ENCODE results near the gene CHST15. TPM values are rescaled to one million over a fixed set of nuclear protein-coding genes. Genes with fewer than 3 reads are reported as not detected.

The CHST15 gene
- total and polyA plus RNA-seq, 4 donors, result 5.4 to 45.3 (median 36.7) TPM

DNA sequence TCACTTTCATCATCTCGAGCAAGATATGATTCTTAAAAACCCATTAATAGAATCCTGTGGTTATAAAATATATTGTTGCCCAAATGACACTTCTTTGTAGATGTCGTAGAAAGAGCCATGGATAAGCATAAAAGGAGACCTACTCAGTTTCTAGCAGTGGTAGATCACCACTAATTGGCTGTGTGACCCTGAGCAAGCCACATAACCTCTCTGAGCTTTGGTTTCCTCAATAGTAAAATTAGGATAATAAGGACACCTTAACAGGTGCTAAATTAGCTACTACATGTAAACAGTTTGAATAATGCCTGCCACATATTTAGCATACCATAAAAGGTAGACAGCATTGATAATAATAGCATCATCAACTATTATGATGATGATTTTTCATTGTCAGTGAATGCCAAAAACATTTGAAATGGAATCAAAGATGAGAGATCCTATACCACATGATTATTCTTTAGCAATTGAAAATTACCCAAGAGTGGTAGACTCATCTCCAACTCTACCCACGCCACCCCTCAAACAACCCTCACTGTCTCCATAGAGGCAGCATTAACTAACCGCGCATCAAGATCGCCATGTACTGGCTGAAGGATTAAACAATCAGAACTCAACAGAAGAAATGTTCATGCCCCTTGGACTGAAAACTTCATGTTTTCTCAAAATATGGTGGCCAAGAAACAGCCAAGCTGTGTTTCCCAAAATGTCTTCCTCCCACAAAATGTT is 45.8 kb downstream of the CHST15 start:
- H3K4me1 ChIP-seq (ENCODE audit: control insufficient read depth in 5 of 5, insufficient read depth in 5 of 5, low read length in 5 of 5), result peaks cover 0 to 9% (median 3%) of the 10 kb centered on the region in 5 donors
- peaks cover 0 to 20% (median 0%) of the 10 kb centered on the region in 4 donors for H3K36me3 ChIP-seq (ENCODE audit: control insufficient read depth in 4 of 4, insufficient read depth in 4 of 4, low read length in 4 of 4)
- H3K9me3 ChIP-seq (ENCODE audit: control insufficient read depth in 4 of 4, insufficient read depth in 3 of 4, low read length in 3 of 4), result no peaks in the 10 kb centered on the region
- H3K27me3 ChIP-seq (ENCODE audit: control insufficient read depth in 3 of 3, insufficient read depth in 3 of 3, low read length in 2 of 3), result no peaks in the 10 kb centered on the region
- ATAC-seq (ENCODE audit: insufficient read depth, low FRiP score) (no peak), DNase-seq (no peak)
- no peak overlapping the region for H3K27ac ChIP-seq (ENCODE audit: low read depth in 1 of 2, low read length in 1 of 2)
- H3K4me3 ChIP-seq, result no peak overlapping the region
- WGBS, 2 donors, result 94% methylated on average over 6 of the region's 6 CpGs
- no peak for TF ChIP-seq CTCF (IDR thresholded peaks at IDR 0.05; ENCODE audit: control extremely low read depth, extremely low read depth)
- H3K9ac ChIP-seq (ENCODE audit: insufficient read depth in 1 of 2, low read length in 2 of 2), result no peak overlapping the region

- no peaks in the 10 kb centered on the region for H3K9me3 ChIP-seq (ENCODE audit: control insufficient read depth in 4 of 4, insufficient read depth in 3 of 4, low read length in 3 of 4)
- no peak for TF ChIP-seq CTCF (IDR thresholded peaks at IDR 0.05; ENCODE audit: control extremely low read depth, extremely low read depth)
- H3K9ac ChIP-seq (ENCODE audit: insufficient read depth in 1 of 2, low read length in 2 of 2), result no peak overlapping the region
- no peak for DNase-seq
- no peak for ATAC-seq (ENCODE audit: insufficient read depth, low FRiP score)
- no peaks in the 10 kb centered on the region for H3K27me3 ChIP-seq (ENCODE audit: control insufficient read depth in 3 of 3, insufficient read depth in 3 of 3, low read length in 2 of 3)
- no peak overlapping the region for H3K4me3 ChIP-seq
- H3K4me1 ChIP-seq (ENCODE audit: control insufficient read depth in 5 of 5, insufficient read depth in 5 of 5, low read length in 5 of 5), result peaks cover 0 to 9% (median 3%) of the 10 kb centered on the region in 5 donors
- WGBS, 2 donors, result 86 to 89% methylated on average over 18 of the region's 18 CpGs
- H3K36me3 ChIP-seq (ENCODE audit: control insufficient read depth in 4 of 4, insufficient read depth in 4 of 4, low read length in 4 of 4), result peaks cover 0 to 24% (median 0%) of the 10 kb centered on the region in 4 donors
- no peak overlapping the region for H3K27ac ChIP-seq (ENCODE audit: low read depth in 1 of 2, low read length in 1 of 2)
Measured at GRCh38 chr10:124045801-124046355, 47.5 kb downstream of the CHST15 start.

DNA sequence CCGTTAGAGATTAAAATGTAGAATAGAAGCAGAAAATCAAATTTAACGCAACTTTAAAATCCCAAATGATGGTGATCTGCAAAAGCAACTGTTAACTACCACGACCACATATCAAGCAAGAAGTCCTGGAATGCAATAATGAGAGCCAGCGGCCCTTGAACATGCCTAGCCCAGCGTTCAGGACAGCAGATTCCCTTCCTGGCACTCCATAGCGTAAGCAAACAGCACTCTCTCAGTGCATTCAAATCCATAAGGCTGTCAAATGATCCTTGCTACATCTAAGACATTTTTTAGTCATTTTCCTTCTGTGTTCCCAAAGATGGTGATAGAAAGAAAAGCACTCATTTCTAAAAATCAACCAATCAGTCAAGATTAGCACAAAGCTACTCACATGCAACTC is 48.1 kb downstream of the CHST15 start:
- no peak overlapping the region for H3K4me3 ChIP-seq
- peaks cover 0 to 9% (median 3%) of the 10 kb centered on the region in 5 donors for H3K4me1 ChIP-seq (ENCODE audit: control insufficient read depth in 5 of 5, insufficient read depth in 5 of 5, low read length in 5 of 5)
- ATAC-seq (ENCODE audit: insufficient read depth, low FRiP score) (no peak), DNase-seq (no peak)
- H3K27me3 ChIP-seq (ENCODE audit: control insufficient read depth in 3 of 3, insufficient read depth in 3 of 3, low read length in 2 of 3), result no peaks in the 10 kb centered on the region
- no peak for TF ChIP-seq CTCF (IDR thresholded peaks at IDR 0.05; ENCODE audit: control extremely low read depth, extremely low read depth)
- no peak overlapping the region for H3K27ac ChIP-seq (ENCODE audit: low read depth in 1 of 2, low read length in 1 of 2)
- WGBS, 2 donors, result 77 to 78% methylated on average over 6 of the region's 6 CpGs
- H3K36me3 ChIP-seq (ENCODE audit: control insufficient read depth in 4 of 4, insufficient read depth in 4 of 4, low read length in 4 of 4), result peaks cover 0 to 26% (median 0%) of the 10 kb centered on the region in 4 donors
- H3K9ac ChIP-seq (ENCODE audit: insufficient read depth in 1 of 2, low read length in 2 of 2), result no peak overlapping the region
- no peaks in the 10 kb centered on the region for H3K9me3 ChIP-seq (ENCODE audit: control insufficient read depth in 4 of 4, insufficient read depth in 3 of 4, low read length in 3 of 4)
